Smooth muscle cell (in vitro differentiated cells): Measurements from ENCODE around the gene CTBP1. TPM values are rescaled to one million over a fixed set of nuclear protein-coding genes. Genes with fewer than 3 reads are reported as not detected.

Experiments
- DNase-seq: peaks from one replicate; lab custom pipeline; 2025; ENCODE audit not compliant: unreplicated experiment; lab: John Stamatoyannopoulos, UW
- H2AFZ ChIP-seq: fragments of 200-600 bp; sonication (generic); 2 replicates; pipeline ENCODE4 v1.6.0; 2016; ENCODE audit warnings: antibody characterized with exemption, low read depth, mild to moderate bottlenecking
- H3F3A ChIP-seq: fragments of 200-600 bp; sonication (generic); 2 replicates; pipeline ENCODE4 v1.6.0; 2017; ENCODE audit warnings: antibody characterized with exemption, low read depth
- H3K27ac ChIP-seq: fragments of 200-600 bp; sonication (generic); 2 replicates; pipeline ENCODE4 v1.5.1; 2016; ENCODE audit warnings: low read depth, mild to moderate bottlenecking
- H3K27me3 ChIP-seq: fragments of 200-600 bp; sonication (generic); 2 replicates; pipeline ENCODE4 v1.6.1; 2016; ENCODE audit warnings: low read depth, mild to moderate bottlenecking
- H3K36me3 ChIP-seq: fragments of 200-600 bp; sonication (generic); 2 replicates; pipeline ENCODE4 v1.5.1; 2016; ENCODE audit warnings: low read depth
- H3K4me1 ChIP-seq: fragments of 200-600 bp; sonication (generic); 2 replicates; pipeline ENCODE4 v1.5.1; 2016; ENCODE audit warnings: low read depth
- H3K4me2 ChIP-seq: fragments of 200-600 bp; sonication (generic); 2 replicates; pipeline ENCODE4 v1.6.0; 2016; ENCODE audit warnings: mild to moderate bottlenecking
- H3K4me3 ChIP-seq: fragments of 200-600 bp; sonication (generic); 2 replicates; pipeline ENCODE4 v1.5.1; 2016; ENCODE audit warnings: mild to moderate bottlenecking
- H3K79me2 ChIP-seq: fragments of 200-600 bp; sonication (generic); 2 replicates; pipeline ENCODE4 v1.6.0; 2016; ENCODE audit warnings: low read depth, mild to moderate bottlenecking
- H3K9ac ChIP-seq: fragments of 200-600 bp; sonication (generic); 2 replicates; pipeline ENCODE4 v1.6.0; 2016; ENCODE audit warnings: low read depth
- H3K9me3 ChIP-seq: fragments of 200-600 bp; sonication (generic); replicated peaks from 2 replicates; pipeline ENCODE4 v1.5.1; 2016; ENCODE audit warnings: low read depth
- H4K20me1 ChIP-seq: fragments of 200-600 bp; sonication (generic); 2 replicates; pipeline ENCODE4 v1.6.0; 2016; ENCODE audit warnings: low read depth
- WGBS: methylation state at CpG from one replicate; pipeline ENCODE4 v1.1.7; 2016; ENCODE audit warnings: low lambda C conversion rate; 5-methylcytosine and 5-hydroxymethylcytosine counted together
- polyA plus RNA-seq: library from polyadenylated mRNA; unstranded; fragments of >200 nt; fragmentation: Nextera tagmentation; extraction: Ambion mirVana; gene quantifications from 2 replicates; pipeline ENCODE4 v1.2.1, GENCODE V29; 2016
- total RNA-seq: library from RNA; depleted of rRNA; stranded (reverse); fragments of >200 nt; gene quantifications from 2 replicates; pipeline ENCODE4 v1.2.3, GENCODE V29; 2014
- TF ChIP-seq, protein P1 (sequence below): fragments of 200-600 bp; sonication (generic); IDR thresholded peaks from 2 replicates; pipeline ENCODE4 v1.5.1; 2017; ENCODE audit warnings: borderline replicate concordance, mild to moderate bottlenecking, antibody characterized with exemption; ENCODE audit not compliant: insufficient read depth, poor library complexity, severe bottlenecking

CTBP1 gene
- total and polyA plus RNA-seq, 2 experiments from 2014 or later, result 76.9 to 132 TPM

DNA sequence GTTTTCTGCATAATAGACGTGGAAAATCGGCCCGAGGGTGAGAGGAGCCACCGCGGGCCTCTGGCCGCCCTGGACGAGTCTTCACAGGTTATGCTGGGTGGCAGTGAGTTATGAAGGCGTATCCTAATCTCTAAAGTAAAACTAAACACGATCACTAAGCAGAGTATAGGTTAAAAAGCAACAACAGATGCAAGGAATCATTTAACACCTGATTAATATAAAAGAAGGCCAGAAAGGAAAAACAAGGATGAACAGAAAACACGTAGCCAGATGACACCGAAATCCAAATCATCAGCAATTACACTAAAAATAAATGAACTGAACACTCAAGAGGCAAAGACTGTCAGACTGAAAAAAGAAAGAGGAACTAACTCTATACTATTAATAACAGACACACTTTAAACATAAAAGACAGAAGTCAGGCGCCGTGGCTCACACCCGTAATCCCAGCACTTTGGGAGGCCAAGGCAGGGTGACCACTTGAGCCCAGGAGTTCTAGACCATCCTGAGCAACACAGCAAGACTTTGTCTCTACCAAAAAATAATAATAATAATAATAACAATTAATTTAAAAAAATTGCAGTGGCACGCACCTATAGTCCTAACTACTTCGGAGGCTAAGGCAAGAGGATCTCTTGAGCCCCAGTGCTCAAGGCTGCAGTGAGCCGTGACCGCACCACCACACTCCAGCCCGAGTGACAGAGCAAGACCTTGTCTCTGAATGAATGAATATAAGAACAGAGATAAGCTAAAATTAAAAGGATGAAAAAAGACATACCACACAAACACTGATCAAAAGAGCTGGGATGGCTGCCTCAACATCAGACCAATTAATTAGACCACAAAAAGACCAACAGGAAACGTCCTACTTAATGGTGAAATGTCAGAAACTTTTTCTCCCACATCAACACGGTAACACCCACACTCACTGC lies 30.0 kb downstream of the CTBP1 start:
- H3F3A ChIP-seq, result no peaks in the 10 kb centered on the region
- TF ChIP-seq, protein P1, sequence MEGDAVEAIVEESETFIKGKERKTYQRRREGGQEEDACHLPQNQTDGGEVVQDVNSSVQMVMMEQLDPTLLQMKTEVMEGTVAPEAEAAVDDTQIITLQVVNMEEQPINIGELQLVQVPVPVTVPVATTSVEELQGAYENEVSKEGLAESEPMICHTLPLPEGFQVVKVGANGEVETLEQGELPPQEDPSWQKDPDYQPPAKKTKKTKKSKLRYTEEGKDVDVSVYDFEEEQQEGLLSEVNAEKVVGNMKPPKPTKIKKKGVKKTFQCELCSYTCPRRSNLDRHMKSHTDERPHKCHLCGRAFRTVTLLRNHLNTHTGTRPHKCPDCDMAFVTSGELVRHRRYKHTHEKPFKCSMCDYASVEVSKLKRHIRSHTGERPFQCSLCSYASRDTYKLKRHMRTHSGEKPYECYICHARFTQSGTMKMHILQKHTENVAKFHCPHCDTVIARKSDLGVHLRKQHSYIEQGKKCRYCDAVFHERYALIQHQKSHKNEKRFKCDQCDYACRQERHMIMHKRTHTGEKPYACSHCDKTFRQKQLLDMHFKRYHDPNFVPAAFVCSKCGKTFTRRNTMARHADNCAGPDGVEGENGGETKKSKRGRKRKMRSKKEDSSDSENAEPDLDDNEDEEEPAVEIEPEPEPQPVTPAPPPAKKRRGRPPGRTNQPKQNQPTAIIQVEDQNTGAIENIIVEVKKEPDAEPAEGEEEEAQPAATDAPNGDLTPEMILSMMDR, result no peak
- no peak overlapping the region for H3K4me3 ChIP-seq
- peaks cover 7% of the 10 kb centered on the region for H3K79me2 ChIP-seq
- H3K9me3 ChIP-seq, result no peaks in the 10 kb centered on the region
- H3K9ac ChIP-seq, result no peak overlapping the region
- H3K4me1 ChIP-seq, result no peaks in the 10 kb centered on the region
- H3K27ac ChIP-seq, result peak overlapping the region; percentile 24
- no peaks in the 10 kb centered on the region for H3K27me3 ChIP-seq
- H3K36me3 ChIP-seq, result no peaks in the 10 kb centered on the region
- peaks cover 76% of the 10 kb centered on the region for H4K20me1 ChIP-seq
- no peak for DNase-seq
- no peak overlapping the region for H2AFZ ChIP-seq
- H3K4me2 ChIP-seq, result no peak overlapping the region
- 75% methylated on average over 21 of the region's 21 CpGs for WGBS

- peaks cover 63% of the 10 kb centered on the region for H4K20me1 ChIP-seq
- DNase-seq, result no peak
- no peaks in the 10 kb centered on the region for H3K36me3 ChIP-seq
- no peaks in the 10 kb centered on the region for H3K9me3 ChIP-seq
- no peak overlapping the region for H3K27ac ChIP-seq
- H3K9ac ChIP-seq, result no peak overlapping the region
- H3K79me2 ChIP-seq, result peaks cover 7% of the 10 kb centered on the region
- TF ChIP-seq, protein P1, result no peak
- H2AFZ ChIP-seq, result no peak overlapping the region
- no peak overlapping the region for H3K4me3 ChIP-seq
- no peaks in the 10 kb centered on the region for H3K27me3 ChIP-seq
- H3K4me2 ChIP-seq, result no peak overlapping the region
- no peaks in the 10 kb centered on the region for H3K4me1 ChIP-seq
- H3F3A ChIP-seq, result no peaks in the 10 kb centered on the region
- WGBS, result 99% methylated on average over 27 of the region's 27 CpGs
Observed at GRCh38 chr4:1217366-1217765, 31.6 kb downstream of the CTBP1 start.

DNA sequence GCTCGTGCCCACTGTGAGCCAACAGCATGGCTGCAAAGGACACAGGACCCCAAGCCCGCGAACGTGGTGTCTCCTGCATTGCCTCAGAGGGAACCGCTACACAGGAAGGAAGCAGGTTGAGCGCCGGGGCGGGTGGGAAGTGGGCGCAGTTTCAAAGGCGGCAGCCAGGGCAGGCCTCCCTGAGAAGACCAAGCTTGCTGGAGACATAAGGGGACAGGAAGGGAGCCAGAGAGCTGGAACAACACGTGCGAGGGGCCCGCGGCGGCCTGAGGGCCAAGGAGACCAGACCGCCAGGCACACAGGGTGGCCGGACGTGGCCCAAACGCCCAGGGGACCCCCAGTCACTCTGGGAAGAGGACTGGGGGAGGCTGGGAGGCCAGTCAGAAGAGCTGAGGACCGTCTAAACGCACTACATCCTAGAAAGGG lies 32.0 kb downstream of the CTBP1 start:
- Histone ChIP-seq H2AFZ (no peak overlapping the region), H3K9ac (no peak overlapping the region), H3K9me3 (no peaks in the 10 kb centered on the region), H3K79me2 (peaks cover 7% of the 10 kb centered on the region), H3K27me3 (no peaks in the 10 kb centered on the region), H3K4me2 (no peak overlapping the region), H3K27ac (no peak overlapping the region), H4K20me1 (peaks cover 62% of the 10 kb centered on the region), H3F3A (no peaks in the 10 kb centered on the region), H3K4me1 (no peaks in the 10 kb centered on the region), H3K4me3 (no peak overlapping the region), H3K36me3 (no peaks in the 10 kb centered on the region)
- TF ChIP-seq, protein P1, result no peak
- no peak for DNase-seq
- WGBS, result 96% methylated on average over 21 of the region's 21 CpGs
